ENCODE measurements around the gene ZFYVE9.

The ZFYVE9 gene

GRCh38 chr1:52249831-52250230, 107.9 kb downstream of the ZFYVE9 start:
- DNase-seq: no peak

DNA sequence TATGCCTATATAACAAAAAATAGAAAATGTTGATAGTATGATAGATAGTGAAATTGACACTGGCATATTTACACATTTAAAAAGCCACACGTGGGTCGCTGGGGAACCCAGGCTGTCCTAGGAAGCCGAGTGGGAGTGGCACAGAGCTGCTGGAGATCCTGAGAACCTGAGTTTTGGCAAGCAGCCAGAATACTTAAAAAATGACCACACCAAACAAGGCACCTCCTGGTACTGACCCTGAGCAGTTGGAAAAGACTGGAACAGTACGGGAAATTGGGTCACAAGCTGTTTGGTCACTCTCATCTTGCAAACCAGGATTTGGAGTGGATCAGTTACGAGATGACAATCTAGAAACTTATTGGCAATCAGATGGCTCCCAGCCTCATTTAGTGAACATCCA, 111.5 kb downstream of the ZFYVE9 start:
- DNase-seq: no peak

GRCh38 chr1:52259886-52260285, 118.0 kb downstream of the ZFYVE9 start:
- DNase-seq: no peak

GRCh38 chr1:52263153-52263910, 121.4 kb downstream of the ZFYVE9 start:
- no peak for DNase-seq

- DNase-seq: no peak
These were observed 122.7 kb downstream of the ZFYVE9 start for GRCh38 chr1:52264530-52265115.

GRCh38 chr1:52266507-52266906, 124.6 kb downstream of the ZFYVE9 start:
- no peak for DNase-seq

GRCh38 chr1:52268372-52268771, 126.5 kb downstream of the ZFYVE9 start:
- DNase-seq: no peak

DNA sequence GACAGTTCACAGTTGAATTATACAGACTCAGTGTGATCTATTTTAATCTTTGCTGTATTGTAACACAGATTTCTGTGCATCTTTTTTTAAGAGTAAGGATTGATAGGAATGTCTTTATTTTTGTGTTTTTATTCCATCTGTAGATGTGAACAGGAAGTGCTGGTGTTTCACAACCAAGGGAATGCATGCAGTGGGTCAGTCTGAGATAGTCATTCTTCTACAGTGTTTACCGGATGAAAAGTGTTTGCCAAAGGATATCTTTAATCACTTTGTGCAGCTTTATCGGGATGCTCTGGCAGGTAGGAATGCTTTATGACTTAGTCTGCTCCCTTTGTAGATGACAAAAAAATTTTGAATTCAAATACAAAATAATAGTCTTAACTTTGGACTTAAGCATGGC, 139.6 kb downstream of the ZFYVE9 start:
- no peak for DNase-seq

GRCh38 chr1:52288286-52288685, 146.4 kb downstream of the ZFYVE9 start:
- DNase-seq: no peak

- DNase-seq: no peak
These were observed 152.7 kb downstream of the ZFYVE9 start for GRCh38 chr1:52294580-52294979.

GRCh38 chr1:52296345-52296744, 154.5 kb downstream of the ZFYVE9 start:
- DNase-seq: peak; percentile 32

DNA sequence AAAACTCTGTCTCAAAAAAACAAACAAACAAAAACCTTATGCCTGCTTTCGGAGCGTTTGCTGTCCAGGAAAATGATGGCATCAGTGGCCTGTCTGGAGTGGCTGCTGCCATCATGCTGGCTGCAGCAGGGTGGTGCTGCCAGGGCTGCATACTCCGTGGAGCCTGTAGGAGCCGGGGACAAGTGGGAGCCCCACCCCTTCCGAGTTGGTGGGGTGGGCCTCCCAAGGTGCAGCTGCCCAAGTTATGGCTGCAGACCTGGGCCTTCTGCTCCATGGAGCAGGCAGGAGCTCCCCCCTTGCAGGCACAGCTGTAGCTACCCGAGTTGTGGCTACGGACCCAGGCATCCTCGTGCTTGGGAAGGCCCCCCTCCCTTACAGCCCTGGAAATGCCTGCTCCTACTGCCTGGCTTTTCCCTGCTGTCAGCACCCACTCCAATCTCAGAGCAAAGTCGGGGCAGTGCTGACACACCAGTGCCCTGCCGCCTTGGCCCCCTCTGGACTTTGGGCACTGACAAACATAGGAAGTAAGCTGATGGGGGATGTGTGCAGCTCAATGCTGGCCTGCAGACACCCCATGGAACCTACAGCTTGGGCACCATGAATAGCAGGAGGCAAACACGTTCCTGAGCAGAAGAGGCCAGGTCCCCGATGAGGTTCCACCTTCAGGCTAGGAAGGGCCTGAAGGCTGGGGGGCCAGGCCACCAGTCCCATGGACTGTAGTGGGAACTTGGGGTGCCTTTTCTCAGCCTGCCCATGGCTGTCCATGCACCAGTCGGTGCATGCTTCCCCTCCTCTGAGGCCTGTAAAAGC, 163.7 kb downstream of the ZFYVE9 start:
- no peak for DNase-seq

- no peak for DNase-seq
These were observed 164.5 kb downstream of the ZFYVE9 start for GRCh38 chr1:52306227-52307006.

DNA sequence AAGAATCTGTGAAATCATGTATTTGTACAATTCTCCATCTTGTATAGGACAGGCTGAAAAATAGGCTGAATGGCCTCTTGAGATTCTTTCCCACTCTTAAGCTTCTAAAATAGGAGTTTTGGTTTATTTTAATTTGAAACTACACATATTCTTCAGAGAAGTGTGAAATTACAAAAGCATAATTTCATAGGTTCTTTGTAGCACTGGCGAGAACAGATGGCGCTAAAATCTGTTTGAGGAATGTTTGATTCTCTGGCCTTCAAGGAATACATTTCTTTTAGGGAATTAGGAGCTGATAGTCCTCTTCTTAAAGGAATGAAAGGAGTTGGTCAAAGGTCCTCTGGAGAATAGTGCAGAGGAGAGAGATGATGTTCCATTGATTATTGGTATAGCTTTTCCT, 179.2 kb downstream of the ZFYVE9 start:
- no peak for DNase-seq

GRCh38 chr1:52323731-52324130, 181.8 kb downstream of the ZFYVE9 start:
- DNase-seq: peak; percentile 51

GRCh38 chr1:52325786-52326185, 183.9 kb downstream of the ZFYVE9 start:
- DNase-seq: no peak

DNA sequence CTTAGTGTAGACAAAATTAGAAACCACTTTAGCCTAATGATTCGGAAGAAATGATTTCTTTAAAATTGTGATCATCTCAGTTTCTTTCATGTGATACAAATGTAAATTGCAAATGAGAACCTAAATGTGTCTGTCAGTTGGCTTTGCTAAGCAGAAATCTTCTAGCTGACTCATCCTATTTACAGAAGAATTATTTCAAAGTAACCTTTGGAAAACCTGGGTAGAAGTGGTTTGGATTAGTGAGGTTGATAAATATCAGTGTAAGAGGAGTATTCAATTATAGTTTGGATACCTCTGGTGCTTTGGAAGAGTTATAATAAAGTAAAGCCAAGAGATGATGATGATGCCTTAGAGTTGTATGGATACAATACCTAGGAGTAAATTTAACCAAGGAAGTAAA, 186.7 kb downstream of the ZFYVE9 start:
- no peak for DNase-seq

DNA sequence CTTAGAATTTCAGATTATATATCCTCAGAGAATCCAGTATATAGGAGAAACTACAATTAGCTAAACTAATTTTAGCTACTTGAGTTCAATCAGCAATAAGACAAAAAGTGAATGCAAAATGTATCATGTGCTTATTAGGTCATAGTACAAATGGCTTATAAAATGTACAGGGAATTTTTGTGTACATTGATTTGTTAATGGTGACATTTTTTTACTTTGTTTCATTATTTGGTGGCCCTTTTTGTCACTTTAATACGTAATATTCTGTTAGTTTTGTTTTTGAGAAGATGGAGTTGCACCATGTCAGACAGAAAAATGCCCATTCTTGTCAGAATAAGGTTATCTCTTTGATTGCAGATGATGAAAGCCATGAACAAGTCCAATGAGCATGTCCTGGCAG, 190.5 kb downstream of the ZFYVE9 start:
- no peak for DNase-seq

GRCh38 chr1:52334906-52335528, 193.1 kb downstream of the ZFYVE9 start:
- no peak for DNase-seq

- DNase-seq: no peak
These were observed 195.6 kb downstream of the ZFYVE9 start for GRCh38 chr1:52337439-52337838.

DNA sequence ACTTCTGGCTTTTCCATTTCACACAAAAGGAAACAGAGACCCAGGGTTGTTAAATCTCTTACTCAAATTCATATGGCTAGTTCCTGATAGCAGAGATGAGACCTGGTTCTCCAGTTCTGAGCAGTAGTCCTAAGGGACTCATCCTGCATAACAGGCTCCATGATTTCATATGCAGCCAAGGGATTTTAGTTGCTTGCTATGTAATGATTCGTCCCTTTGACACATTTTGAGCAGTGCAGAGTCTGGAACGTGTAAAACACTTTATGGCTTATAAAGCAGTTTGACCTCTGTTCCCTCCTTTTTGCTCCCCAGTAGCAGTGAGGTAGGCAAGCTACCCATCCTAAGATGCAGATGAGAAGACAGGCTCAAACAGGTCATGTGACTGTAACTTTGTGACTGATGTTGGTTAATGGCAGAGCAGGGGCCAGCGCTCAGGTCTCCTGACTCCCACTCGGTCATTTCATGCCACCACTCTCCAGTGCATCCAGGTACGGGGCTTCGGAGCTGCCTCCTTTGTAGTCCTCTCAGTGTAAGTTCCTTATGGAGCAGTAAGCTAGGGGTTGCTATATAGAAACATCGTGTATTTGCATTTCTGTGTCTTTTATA, 199.9 kb downstream of the ZFYVE9 start:
- no peak for DNase-seq

DNA sequence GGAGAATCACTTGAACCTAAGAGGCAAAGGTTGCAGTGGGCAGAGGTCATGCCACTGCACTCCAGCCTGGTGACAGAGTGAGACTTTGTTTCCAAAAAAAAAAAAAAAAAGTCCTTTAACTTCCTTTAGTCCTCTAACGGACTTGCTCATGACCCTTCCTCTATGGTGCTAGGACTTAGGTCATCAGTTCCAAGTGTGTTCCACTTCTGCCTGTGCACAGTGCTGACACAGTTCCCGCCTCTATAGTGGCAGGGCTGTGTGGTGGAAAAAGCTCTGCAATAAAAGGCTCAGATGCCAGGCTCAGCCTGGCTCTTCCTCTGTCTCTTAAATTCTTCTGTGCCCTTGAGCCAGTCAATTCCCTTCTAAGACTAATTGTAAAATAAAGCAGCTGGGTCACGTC, 202.1 kb downstream of the ZFYVE9 start:
- DNase-seq: no peak
